ENCODE data around the gene TCFL5.
"Not testable (repeated sequence)": the region's sequence is repeated elsewhere in the genome, so short reads cannot be mapped to it uniquely, and the experiment has no call there.

Gene TCFL5

GRCh38 chr20:62874964-62875344 lies 13.3 kb upstream of the TCFL5 start:
- ChIA-PET CTCF (interaction anchor here (0.6 to 3.4 kb wide), 17 partner anchors 10 to 203 kb away, joined by 3 to 26 read pairs (median 4); partner anchors contain the start of gene OGFR), POLR2A (ENCODE audit: low non-redundant PET) (interaction anchor here (1.3 to 1.4 kb wide), 2 partner anchors 13 to 63 kb away, joined by 4 to 5 read pairs; partner anchors contain the start of gene GID8)
- TF ChIP-seq CTCF (conservative IDR thresholded peaks at IDR 0.05; ENCODE audit: low read depth), result no peak
- peak overlapping the region; percentile 31 for H3K27ac ChIP-seq
- DNase-seq (ENCODE audit: low spot score), result no peak

- TF ChIP-seq CTCF (conservative IDR thresholded peaks at IDR 0.05; ENCODE audit: low read depth), result peak; percentile 81
- POLR2A ChIA-PET (ENCODE audit: low non-redundant PET); DNase-seq (ENCODE audit: low spot score): not testable (repeated sequence)
- CTCF ChIA-PET, result interaction anchor here (0.6 to 3.4 kb wide), 6 partner anchors 25 to 373 kb away, joined by 3 to 26 read pairs (median 4); no protein-coding TSS in a partner anchor
- peak overlapping the region; percentile 31 for H3K27ac ChIP-seq
These were observed 12.0 kb upstream of the TCFL5 start for GRCh38 chr20:62873681-62874031.

GRCh38 chr20:62873280-62873679 lies 11.7 kb upstream of the TCFL5 start:
- CTCF ChIA-PET, result interaction anchor here (0.6 to 3.4 kb wide), 6 partner anchors 25 to 373 kb away, joined by 3 to 26 read pairs (median 4); no protein-coding TSS in a partner anchor
- POLR2A ChIA-PET (ENCODE audit: low non-redundant PET), result no interaction called here
- DNase-seq (ENCODE audit: low spot score), result no peak
- H3K27ac ChIP-seq, result peak overlapping the region; percentile 31; the same call in 1 of the 2 replicates
- no peak for TF ChIP-seq CTCF (conservative IDR thresholded peaks at IDR 0.05; ENCODE audit: low read depth)

- POLR2A ChIA-PET (ENCODE audit: low non-redundant PET), result no interaction called here
These were observed 11.2 kb upstream of the TCFL5 start for GRCh38 chr20:62872862-62873261.

GRCh38 chr20:62872184-62872847 lies 10.7 kb upstream of the TCFL5 start:
- DNase-seq (ENCODE audit: low spot score), result no peak
- POLR2A ChIA-PET (ENCODE audit: low non-redundant PET), result no interaction called here

More at GRCh38 chr20:62872862-62873261, 11.2 kb upstream of the TCFL5 start:
- H3K27ac ChIP-seq, result no peak overlapping the region
- CTCF ChIA-PET, result interaction anchor here (0.9 to 3.4 kb wide), 4 partner anchors 40 to 136 kb away, joined by 3 to 26 read pairs (median 6); no protein-coding TSS in a partner anchor
- TF ChIP-seq CTCF (conservative IDR thresholded peaks at IDR 0.05; ENCODE audit: low read depth), result no peak
- no peak for DNase-seq (ENCODE audit: low spot score)

GRCh38 chr20:62864207-62864606 lies 2.6 kb upstream of the TCFL5 start:
- no peak for TF ChIP-seq CTCF (conservative IDR thresholded peaks at IDR 0.05; ENCODE audit: low read depth)
- no peak overlapping the region for H3K27ac ChIP-seq
- POLR2A ChIA-PET (ENCODE audit: low non-redundant PET), result no interaction called here
- CTCF ChIA-PET, result interaction anchor here (0.7 kb wide), 1 partner anchor 36 kb away, joined by 3 read pairs; no protein-coding TSS in a partner anchor
- DNase-seq (ENCODE audit: low spot score), result no peak

More at GRCh38 chr20:62872184-62872847, 10.7 kb upstream of the TCFL5 start:
- H3K27ac ChIP-seq, result no peak overlapping the region
- no peak for TF ChIP-seq CTCF (conservative IDR thresholded peaks at IDR 0.05; ENCODE audit: low read depth)
- CTCF ChIA-PET, result interaction anchor here (0.9 to 3.4 kb wide), 3 partner anchors 27 to 137 kb away, joined by 4 to 26 read pairs (median 9); no protein-coding TSS in a partner anchor

Measured in RWPE1 (cell line).